ENCODE measurements around the gene STK38L. TPM values are rescaled to one million over a fixed set of nuclear protein-coding genes. Genes with fewer than 3 reads are reported as not detected.
A peak's percentile ranks its signal among the peaks of the same experiment; 100 is the strongest.

STK38L gene
- total RNA-seq, 4 donors from 2014 or later = 26.9 to 69.3 (median 49.9) TPM

DNA sequence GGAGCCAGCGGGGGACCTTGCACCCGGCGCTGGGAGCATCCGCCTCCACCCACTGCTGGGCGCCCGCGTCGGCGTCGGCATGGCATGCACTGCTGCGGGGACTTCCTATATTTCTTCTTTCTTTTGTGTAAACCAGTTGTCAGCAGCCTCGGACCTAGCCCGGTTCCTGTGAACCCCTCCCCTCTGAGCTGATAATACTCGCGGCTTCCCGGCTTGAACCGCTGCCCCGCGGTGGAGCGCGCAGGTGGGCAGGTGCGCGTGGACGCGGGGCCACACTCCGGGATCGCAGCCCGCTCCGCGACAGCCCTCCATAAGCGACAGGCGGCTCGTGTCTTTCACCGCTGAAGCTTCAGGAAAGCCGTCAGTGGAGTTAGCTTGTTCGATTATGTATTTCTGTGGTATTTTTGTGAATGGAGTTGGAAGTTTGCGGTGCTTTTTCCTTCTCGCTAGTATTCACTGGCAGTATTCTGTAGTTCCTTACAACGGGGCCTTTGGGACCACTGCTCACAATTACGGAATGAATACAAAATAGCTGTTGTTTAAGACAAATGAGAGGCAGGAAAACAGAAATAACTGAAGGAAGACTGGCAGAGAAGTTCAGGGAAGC, 89.4 kb downstream of the STK38L start:
- no peaks in the 10 kb centered on the region for H3K27me3 ChIP-seq
- H3K9me3 ChIP-seq = no peaks in the 10 kb centered on the region
- peak overlapping the region; percentile 36 to 75 for H3K4me3 ChIP-seq
- intact Hi-C loops (cut with DNase I; ENCODE audit: low total_unique reads) = no loop called here
- DNase-seq = no peak
- no peaks in the 10 kb centered on the region for H3K36me3 ChIP-seq
- TF ChIP-seq, protein P1, sequence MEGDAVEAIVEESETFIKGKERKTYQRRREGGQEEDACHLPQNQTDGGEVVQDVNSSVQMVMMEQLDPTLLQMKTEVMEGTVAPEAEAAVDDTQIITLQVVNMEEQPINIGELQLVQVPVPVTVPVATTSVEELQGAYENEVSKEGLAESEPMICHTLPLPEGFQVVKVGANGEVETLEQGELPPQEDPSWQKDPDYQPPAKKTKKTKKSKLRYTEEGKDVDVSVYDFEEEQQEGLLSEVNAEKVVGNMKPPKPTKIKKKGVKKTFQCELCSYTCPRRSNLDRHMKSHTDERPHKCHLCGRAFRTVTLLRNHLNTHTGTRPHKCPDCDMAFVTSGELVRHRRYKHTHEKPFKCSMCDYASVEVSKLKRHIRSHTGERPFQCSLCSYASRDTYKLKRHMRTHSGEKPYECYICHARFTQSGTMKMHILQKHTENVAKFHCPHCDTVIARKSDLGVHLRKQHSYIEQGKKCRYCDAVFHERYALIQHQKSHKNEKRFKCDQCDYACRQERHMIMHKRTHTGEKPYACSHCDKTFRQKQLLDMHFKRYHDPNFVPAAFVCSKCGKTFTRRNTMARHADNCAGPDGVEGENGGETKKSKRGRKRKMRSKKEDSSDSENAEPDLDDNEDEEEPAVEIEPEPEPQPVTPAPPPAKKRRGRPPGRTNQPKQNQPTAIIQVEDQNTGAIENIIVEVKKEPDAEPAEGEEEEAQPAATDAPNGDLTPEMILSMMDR (IDR thresholded peaks at IDR 0.05) = no peak
- TF ChIP-seq POLR2A (IDR thresholded peaks at IDR 0.05) = no peak
- H3K4me1 ChIP-seq = peaks cover 0 to 5% of the 10 kb centered on the region in 2 donors
- peak overlapping the region in 1 of 2 donors; percentile 8 for H3K27ac ChIP-seq

- no peak overlapping the region for H3K4me3 ChIP-seq
- no peak for DNase-seq
- intact Hi-C loops (cut with DNase I; ENCODE audit: low total_unique reads) = no loop called here
- H3K9me3 ChIP-seq = no peaks in the 10 kb centered on the region
- peaks cover 0 to 5% of the 10 kb centered on the region in 2 donors for H3K4me1 ChIP-seq
- TF ChIP-seq, protein P1 (IDR thresholded peaks at IDR 0.05) = no peak
- no peak for TF ChIP-seq POLR2A (IDR thresholded peaks at IDR 0.05)
- H3K27me3 ChIP-seq = no peaks in the 10 kb centered on the region
- no peak overlapping the region for H3K27ac ChIP-seq
- no peaks in the 10 kb centered on the region for H3K36me3 ChIP-seq
Measured at GRCh38 chr12:27334042-27334720, 90.1 kb downstream of the STK38L start.

DNA sequence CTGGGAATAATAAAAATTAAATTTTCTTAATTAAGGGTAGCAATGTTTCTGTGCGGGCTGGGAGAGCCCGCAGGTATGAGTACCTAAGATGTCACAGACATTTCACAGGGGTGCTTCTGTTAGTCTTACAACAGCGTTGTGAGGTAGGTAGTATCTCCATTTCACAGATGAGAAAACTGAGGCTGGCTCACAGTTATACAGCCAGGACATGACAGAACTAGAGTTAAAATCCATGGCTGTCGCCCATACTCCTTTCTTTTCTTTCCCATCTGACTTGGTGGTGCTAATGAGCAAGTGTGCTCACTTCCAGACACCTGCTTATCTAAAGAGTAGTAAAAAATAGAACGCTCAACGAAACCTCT, 90.6 kb downstream of the STK38L start:
- intact Hi-C loops (cut with DNase I; ENCODE audit: low total_unique reads) = no loop called here
- no peaks in the 10 kb centered on the region for H3K9me3 ChIP-seq
- TF ChIP-seq, protein P1 (IDR thresholded peaks at IDR 0.05) = no peak
- TF ChIP-seq POLR2A (IDR thresholded peaks at IDR 0.05) = no peak
- peaks cover 0 to 5% of the 10 kb centered on the region in 2 donors for H3K4me1 ChIP-seq
- H3K4me3 ChIP-seq = no peak overlapping the region
- H3K27ac ChIP-seq = no peak overlapping the region
- H3K36me3 ChIP-seq = no peaks in the 10 kb centered on the region
- no peaks in the 10 kb centered on the region for H3K27me3 ChIP-seq
- no peak for DNase-seq

DNA sequence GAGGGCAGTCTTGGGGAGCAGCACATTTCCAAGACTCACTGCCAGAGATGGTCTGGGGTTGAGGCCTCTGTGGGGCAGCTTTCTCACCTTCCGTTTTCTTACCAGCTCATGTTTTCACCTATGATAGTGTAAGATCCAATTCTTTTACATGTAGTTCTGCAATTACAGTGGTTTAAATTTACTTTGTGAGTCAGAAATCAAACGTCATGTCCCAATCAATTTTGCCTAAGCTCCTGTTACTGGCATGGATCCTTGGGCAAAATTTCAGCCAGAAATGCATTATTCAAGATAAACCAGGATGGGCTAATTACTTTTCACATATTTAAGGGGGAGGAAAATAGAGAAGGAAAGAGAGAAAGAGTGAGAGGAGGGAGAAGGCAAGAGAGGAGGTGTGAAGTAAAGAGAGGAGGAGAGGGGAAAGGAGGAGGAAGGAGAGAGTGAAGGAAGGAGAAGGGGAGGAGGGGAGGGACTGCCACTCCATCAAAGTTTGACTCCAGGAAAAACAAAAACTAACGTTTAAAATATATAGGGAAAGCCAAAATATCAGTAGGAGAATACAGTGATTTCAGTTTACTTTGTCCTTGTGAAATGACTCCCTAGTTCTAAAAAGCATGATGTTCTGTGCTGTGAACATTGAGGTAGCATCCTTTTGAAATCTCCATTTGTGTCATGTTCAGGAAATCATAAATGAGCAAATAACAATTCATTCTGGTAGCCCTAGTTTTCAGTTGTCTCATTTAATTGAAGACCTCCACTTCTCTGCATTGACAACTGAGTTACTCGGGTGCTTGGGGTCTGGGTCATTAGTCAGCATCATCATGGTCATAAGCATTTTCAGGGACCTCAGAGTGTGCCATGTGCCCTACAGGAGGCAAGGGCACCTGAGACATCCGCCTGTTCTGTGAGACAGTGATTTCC, 91.5 kb downstream of the STK38L start:
- Histone ChIP-seq H3K9me3 (no peaks in the 10 kb centered on the region), H3K27me3 (no peaks in the 10 kb centered on the region), H3K27ac (no peak overlapping the region), H3K36me3 (no peaks in the 10 kb centered on the region), H3K4me1 (peaks cover 0 to 5% of the 10 kb centered on the region in 2 donors), H3K4me3 (no peak overlapping the region)
- TF ChIP-seq, protein P1 (IDR thresholded peaks at IDR 0.05) = no peak
- TF ChIP-seq POLR2A (IDR thresholded peaks at IDR 0.05) = no peak
- no peak for DNase-seq
- intact Hi-C loops (cut with DNase I; ENCODE audit: low total_unique reads) = no loop called here

DNA sequence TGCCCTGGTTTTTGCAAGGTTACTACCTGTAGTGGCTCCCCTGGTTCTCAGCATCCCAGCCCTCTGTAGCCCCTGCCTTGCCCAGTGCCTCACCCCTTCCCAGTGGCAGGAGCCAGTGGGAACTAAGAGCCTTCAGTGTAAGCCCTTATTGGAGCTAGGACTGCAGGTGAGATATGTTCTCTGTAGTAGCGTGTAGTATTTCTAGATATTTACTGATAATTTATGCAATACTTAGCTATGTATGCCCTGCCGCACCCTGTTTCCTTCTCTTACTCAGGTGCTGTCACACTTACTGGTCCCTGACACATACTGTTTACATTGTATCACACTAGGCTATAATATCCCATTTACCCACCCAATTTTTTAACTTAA, 92.2 kb downstream of the STK38L start:
- Histone ChIP-seq H3K27ac (no peak overlapping the region), H3K4me1 (peaks cover 0 to 5% of the 10 kb centered on the region in 2 donors), H3K4me3 (no peak overlapping the region), H3K36me3 (no peaks in the 10 kb centered on the region), H3K27me3 (no peaks in the 10 kb centered on the region), H3K9me3 (no peaks in the 10 kb centered on the region)
- DNase-seq = no peak
- TF ChIP-seq, protein P1 (IDR thresholded peaks at IDR 0.05) = no peak
- no peak for TF ChIP-seq POLR2A (IDR thresholded peaks at IDR 0.05)
- intact Hi-C loops (cut with DNase I; ENCODE audit: low total_unique reads) = no loop called here
